Activated naive CD8-positive, alpha-beta T cell treated with anti-CD3 and anti-CD28 coated beads, Interleukin-2, amount 50 U/mL, for 24 hours (primary cell): ENCODE results near the gene NRG4.
"Not testable (repeated sequence)": the region's sequence is repeated elsewhere in the genome, so short reads cannot be mapped to it uniquely, and the experiment has no call there.

Experiments used
- ATAC-seq: fragments of 150-1000 bp; cut with Tn5 transposase; one replicate; pipeline ENCODE4 v1.10.0; 2021
- DNase-seq: peaks from one replicate; pipeline ENCODE4 v3.0.0; 2021
- H3K27ac Mint-ChIP-seq: one replicate; pipeline ENCODE4 v1.8.0; 2021; ENCODE audit warnings: mild to moderate bottlenecking, mixed read lengths
- H3K27me3 Mint-ChIP-seq: one replicate; pipeline ENCODE4 v1.8.0; 2021; ENCODE audit warnings: mixed read lengths
- H3K36me3 Mint-ChIP-seq: one replicate; pipeline ENCODE4 v1.8.0; 2021; ENCODE audit warnings: low read depth, mixed read lengths
- H3K4me1 Mint-ChIP-seq: one replicate; pipeline ENCODE4 v1.8.0; 2021; ENCODE audit warnings: mixed read lengths
- H3K4me3 Mint-ChIP-seq: one replicate; pipeline ENCODE4 v1.8.0; 2021; ENCODE audit warnings: mild to moderate bottlenecking, moderate library complexity, mixed read lengths
- H3K9me3 Mint-ChIP-seq: one replicate; pipeline ENCODE4 v1.8.0; 2021; ENCODE audit warnings: mixed read lengths

Gene NRG4, protein sequence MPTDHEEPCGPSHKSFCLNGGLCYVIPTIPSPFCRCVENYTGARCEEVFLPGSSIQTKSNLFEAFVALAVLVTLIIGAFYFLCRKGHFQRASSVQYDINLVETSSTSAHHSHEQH

DNA sequence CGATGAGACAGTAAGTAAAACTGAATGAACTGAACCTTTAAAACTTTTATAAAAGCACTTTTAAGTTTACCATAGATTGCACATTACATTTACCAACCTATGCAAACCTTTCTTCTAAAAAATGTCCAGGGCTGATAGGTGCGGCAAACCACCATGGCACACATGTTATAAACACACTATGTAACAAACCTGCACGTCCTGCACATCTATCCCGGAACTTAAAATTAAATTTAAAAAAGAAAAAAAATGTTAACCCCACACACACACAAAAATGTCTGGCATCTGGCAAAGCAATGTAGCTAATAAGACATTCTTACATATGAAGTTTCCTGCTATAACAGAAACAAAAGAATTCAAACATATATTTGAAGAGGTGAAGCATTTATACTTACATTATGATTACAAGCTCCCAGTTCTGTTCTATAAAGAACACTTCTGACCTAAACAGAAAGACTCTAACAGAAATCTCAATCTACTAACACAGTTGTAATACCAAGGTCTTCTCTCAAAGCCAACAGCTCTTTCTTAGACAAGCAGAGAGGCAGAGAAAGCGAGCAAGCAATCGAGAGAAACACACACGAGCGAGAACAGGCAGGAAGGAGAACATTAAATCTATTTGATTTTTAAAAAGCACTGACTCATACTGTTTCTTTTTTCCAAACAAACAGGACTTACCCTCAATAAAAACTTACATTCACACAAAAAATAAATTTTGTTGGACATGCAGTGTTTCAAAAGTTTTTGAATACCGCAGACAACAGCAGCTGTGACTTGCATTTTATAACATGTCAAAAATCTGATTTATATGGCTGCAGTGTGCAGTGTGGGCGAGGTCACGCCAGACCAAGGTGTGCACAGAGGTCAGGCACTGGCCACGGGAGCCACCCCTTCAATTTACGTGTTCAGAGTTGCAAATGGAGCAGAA, at the start of gene NRG4:
Gene NRG4, minus strand, starts transcription at position 798 of the 925 bp plus-strand sequence. CDS start 1,194 bp downstream, outside the sequence.
- peaks cover 44% of the 10 kb centered on the region for H3K27me3 Mint-ChIP-seq
- H3K4me3 Mint-ChIP-seq = no peak within 1 kb of the TSS
- DNase-seq (no peak), ATAC-seq (no peak)
- H3K27ac Mint-ChIP-seq = no peak within 1 kb of the TSS
- H3K4me1 Mint-ChIP-seq = peaks cover 2% of the 10 kb centered on the region
- peaks cover 9% of the 10 kb centered on the region for H3K9me3 Mint-ChIP-seq
- H3K36me3 Mint-ChIP-seq = peaks cover 2% of the 10 kb centered on the region

DNA sequence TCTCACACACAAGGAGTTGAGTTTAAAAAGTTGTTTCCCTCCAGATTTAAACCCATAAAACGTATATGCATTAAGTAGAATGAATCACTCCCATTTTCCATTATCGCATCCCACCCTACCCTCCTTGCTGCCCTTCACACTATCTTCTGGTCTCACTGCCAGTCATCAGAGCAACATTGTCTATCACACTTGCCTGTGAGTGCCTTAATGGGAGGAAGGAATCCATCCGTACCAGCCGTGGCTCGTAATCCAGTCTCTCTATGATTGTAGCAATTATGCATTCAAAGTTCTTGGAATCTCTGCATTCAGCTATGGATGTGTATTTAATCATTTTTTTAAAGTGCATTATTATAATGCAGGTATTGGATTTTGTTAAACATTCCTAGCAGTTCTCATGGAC, 49.5 kb upstream of the NRG4 start:
- Mint-ChIP-seq H3K4me3 (no peak overlapping the region), H3K27ac (no peak overlapping the region), H3K9me3 (no peaks in the 10 kb centered on the region), H3K36me3 (no peaks in the 10 kb centered on the region), H3K27me3 (peaks cover 71% of the 10 kb centered on the region), H3K4me1 (peaks cover 58% of the 10 kb centered on the region)
- no peak for ATAC-seq
- no peak for DNase-seq

DNA sequence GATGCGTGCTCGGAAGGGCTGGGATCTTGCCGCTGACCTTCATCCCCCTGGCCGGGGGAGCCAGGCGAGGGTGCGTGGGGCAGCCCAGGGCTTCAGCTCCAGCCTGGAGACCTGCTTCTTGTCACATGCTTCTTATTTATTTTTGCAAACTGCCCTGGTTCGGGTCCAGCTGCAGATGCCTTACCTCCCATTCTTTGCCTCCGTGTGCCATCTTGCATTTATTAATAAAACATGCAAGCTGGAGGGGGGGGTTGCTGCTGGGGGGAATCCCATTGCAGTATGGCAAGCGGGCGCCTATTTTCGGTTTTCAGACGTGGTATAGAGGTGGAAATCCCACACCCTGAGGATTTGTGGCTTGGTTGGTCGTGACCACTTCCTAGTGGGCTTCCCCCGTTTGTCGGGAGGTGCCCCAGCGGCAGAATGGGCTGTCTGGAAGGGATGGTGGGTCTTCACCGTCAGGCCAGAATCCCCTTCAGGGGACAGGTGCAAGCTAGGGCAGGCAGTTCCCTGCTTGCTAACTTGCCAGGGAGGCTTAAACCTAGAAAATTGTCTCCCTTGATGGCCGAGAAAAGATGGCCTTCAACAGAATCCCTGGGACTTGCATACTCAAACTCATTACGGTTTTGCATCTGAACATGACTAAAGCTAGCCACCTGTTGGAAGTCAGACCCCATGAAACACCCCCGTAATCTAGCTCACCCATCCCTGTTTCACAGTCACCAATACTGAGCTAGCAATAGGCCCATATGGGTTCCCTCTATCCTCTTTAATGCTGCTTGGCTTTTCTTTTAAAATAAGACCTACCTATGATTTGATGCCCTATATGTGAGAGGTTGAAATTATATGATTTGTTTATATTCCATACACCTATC, 48.1 kb upstream of the NRG4 start:
- DNase-seq (peak; percentile 73), ATAC-seq (peak; percentile 58)
- no peaks in the 10 kb centered on the region for H3K9me3 Mint-ChIP-seq
- H3K4me3 Mint-ChIP-seq = peak overlapping the region; percentile 64
- H3K36me3 Mint-ChIP-seq = no peaks in the 10 kb centered on the region
- peaks cover 63% of the 10 kb centered on the region for H3K27me3 Mint-ChIP-seq
- peaks cover 55% of the 10 kb centered on the region for H3K4me1 Mint-ChIP-seq
- no peak overlapping the region for H3K27ac Mint-ChIP-seq

DNA sequence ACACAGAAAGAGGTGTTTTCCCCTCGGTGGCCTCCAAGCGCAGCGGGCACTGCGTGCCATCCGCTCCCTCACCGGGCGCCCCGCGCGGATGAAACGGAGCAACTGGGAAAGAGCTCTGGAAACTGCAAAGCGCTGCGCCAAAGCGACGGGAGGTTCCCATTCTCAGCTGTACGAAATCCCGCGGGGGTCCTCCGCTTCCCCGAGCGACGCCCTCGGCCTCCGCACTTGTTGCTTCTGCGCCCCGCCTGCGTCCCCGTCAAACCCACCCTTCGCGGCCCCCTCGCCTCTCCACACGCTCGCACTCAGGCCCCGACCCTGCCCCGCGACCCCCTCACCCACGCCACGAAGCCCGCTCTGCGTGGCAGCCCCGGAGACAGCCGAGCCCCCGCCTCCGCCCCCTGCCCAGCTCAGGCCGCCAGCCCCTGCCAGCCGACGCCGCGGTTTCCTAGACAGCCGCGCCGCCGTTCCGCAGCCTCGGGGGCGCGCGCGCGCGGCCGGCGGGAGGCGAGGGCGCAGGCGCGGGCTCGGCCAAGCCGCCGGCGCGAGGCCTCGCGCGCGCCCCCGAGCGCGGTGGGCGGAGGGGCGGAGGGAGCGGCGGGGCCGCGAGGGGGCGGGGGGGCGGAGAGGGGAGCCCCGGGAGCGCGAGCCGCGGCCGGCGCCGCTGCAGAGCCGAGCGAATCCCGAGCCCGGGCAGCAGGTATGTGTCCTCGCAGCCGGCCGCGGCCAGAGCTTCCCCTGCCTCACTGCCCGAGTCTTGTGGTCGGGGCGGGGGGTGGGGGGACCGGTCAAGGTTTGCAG, 47.3 kb upstream of the NRG4 start, which contains the start of gene TMEM266:
Gene TMEM266, plus strand, starts transcription at position 666 of the 798 bp plus-strand sequence. CDS start 74,279 bp downstream, outside the sequence.
- peak within 1 kb of the TSS; percentile 17 for H3K27ac Mint-ChIP-seq
- H3K27me3 Mint-ChIP-seq = peaks cover 57% of the 10 kb centered on the region
- no peak for ATAC-seq
- H3K4me1 Mint-ChIP-seq = peaks cover 48% of the 10 kb centered on the region
- no peaks in the 10 kb centered on the region for H3K9me3 Mint-ChIP-seq
- DNase-seq = peak; percentile 39
- peak within 1 kb of the TSS; percentile 75 for H3K4me3 Mint-ChIP-seq
- H3K36me3 Mint-ChIP-seq = no peaks in the 10 kb centered on the region

DNA sequence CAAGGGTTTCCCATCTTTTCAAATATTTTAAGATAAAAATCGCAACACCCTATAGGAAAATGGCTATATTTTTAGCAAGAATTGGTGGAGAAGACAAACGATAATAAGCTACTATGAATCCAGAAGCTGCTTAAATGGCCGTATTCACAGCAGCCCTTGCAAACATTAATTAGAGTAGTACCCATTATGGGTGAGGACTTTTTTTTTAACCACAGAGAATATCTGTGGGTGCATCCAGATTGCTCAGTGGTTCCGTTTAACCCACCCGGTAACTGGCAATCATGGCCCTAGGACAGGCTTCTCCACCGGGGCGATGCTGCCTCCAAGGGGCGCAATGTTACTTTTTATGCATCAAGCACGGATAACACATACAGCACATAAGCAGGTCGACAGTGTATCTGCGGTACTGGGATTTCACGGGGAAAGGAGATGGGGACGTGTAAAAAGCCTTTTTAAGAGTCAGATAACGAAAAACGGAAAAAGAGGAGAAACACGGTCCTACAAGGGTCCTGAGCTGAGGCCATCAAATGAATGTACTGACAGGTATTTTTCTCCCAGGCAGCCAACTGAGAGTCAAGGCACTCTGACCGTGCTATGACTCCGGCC, 46.6 kb upstream of the NRG4 start:
- H3K27me3 Mint-ChIP-seq = peaks cover 58% of the 10 kb centered on the region
- H3K36me3 Mint-ChIP-seq = no peaks in the 10 kb centered on the region
- H3K9me3 Mint-ChIP-seq = no peaks in the 10 kb centered on the region
- DNase-seq (peak; percentile 45), ATAC-seq (peak; percentile 45)
- H3K4me1 Mint-ChIP-seq = peaks cover 48% of the 10 kb centered on the region
- peak overlapping the region; percentile 17 for H3K27ac Mint-ChIP-seq
- H3K4me3 Mint-ChIP-seq = peak overlapping the region; percentile 75

DNA sequence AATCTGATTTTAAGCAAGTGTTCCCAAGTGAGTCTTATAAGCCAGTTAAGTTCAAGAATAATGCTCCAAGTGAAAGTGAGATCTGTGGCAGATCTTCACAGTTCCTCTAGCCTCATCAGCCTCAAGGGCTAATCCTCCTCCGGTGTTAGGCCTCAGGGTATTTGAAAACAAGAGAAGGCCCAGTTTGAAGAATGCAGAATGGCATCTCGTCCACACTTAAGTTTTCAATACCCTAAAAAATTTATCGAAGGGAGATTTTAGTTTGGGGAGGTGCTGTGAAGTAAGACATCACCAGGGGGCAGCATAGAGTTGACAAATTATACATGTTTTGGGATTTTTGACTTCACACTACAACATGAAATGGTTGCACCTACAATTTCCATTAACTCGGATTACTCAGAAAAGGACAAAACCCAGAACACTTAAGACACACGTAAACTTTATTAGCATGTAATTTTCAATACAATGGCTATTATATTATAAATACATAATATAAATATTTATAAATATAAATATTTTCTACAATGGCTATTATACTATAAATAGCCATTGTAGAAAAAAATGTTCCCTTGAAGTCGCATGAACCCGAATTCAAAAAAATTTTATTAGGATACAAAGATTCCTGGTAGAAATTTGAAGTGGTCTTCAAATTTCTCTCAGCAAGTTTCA, 45.2 kb upstream of the NRG4 start:
- DNase-seq = peak; percentile 59
- Mint-ChIP-seq H3K27ac (peak overlapping the region; percentile 27), H3K9me3 (no peaks in the 10 kb centered on the region), H3K4me3 (no peak overlapping the region), H3K4me1 (peaks cover 47% of the 10 kb centered on the region), H3K27me3 (peaks cover 51% of the 10 kb centered on the region), H3K36me3 (no peaks in the 10 kb centered on the region)
- ATAC-seq = no peak

DNA sequence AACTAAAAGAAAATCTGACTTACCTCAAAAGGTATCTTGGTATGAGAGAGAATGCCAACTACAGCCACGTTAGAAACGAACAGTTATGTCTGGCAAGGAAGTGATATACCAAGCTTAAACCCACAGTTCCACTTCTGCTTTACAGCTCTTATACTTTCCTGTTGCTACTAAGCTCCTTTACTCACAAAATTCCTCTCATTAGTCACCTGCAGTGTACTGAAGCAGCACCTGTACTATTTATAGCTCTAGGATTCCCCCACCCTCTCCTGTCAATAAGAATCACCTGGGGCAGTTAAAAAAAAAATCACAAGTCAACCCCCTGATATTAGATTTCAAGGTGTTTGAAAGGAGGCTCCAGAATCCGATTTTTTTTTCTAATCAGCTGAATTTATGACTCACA, 44.7 kb upstream of the NRG4 start:
- Mint-ChIP-seq H3K4me1 (peaks cover 43% of the 10 kb centered on the region), H3K4me3 (no peak overlapping the region), H3K27me3 (peaks cover 47% of the 10 kb centered on the region), H3K27ac (peak overlapping the region; percentile 27), H3K9me3 (no peaks in the 10 kb centered on the region), H3K36me3 (no peaks in the 10 kb centered on the region)
- ATAC-seq (peak; percentile 17), DNase-seq (no peak)

DNA sequence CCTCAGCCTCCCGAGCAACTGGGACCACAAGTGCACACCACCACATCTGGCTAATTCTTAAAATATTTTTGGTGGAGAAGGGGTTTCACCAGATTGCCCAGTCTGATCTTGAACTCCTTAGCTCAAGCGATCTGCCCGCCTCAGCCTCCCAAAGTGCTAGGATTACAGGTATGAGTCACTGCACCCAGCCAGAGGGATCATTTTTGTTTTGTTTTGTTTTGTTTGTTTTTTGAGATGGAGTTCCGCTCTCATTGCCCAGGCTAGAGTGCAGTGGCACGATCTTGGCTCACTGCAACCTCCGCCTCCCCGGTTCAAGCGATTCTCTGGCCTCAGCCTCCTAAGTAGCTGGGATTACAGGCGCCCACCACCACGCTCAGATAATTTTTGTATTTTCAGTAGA, 42.0 kb upstream of the NRG4 start:
- not testable (repeated sequence) for H3K4me3 Mint-ChIP-seq, H3K9me3 Mint-ChIP-seq, DNase-seq, H3K27ac Mint-ChIP-seq, ATAC-seq, H3K36me3 Mint-ChIP-seq
- H3K27me3 Mint-ChIP-seq = peaks cover 36% of the 10 kb centered on the region
- H3K4me1 Mint-ChIP-seq = peaks cover 25% of the 10 kb centered on the region

DNA sequence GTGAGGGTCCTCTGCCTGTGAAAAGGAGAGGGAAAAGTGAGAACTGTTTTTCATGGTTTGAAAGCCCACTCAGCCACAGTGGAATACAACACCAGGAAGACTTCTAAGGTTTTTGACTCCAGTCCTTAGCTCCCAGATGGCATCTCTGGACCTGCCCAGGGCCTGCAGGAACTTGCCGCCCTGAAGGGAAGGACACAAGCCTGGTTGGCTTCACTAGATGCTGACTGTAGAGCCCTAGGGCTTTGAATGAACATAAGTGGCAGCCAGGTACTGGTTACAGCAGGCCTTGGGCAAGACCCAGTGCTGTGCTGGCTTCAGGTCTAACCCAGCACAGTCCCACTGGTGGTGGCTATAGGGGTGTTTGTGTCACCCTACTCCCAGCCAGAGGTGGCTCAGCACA, 26.3 kb upstream of the NRG4 start:
- H3K27me3 Mint-ChIP-seq = peaks cover 22% of the 10 kb centered on the region
- H3K4me3 Mint-ChIP-seq = no peak overlapping the region
- no peak overlapping the region for H3K27ac Mint-ChIP-seq
- peaks cover 23% of the 10 kb centered on the region for H3K9me3 Mint-ChIP-seq
- no peaks in the 10 kb centered on the region for H3K36me3 Mint-ChIP-seq
- ATAC-seq = no peak
- H3K4me1 Mint-ChIP-seq = no peaks in the 10 kb centered on the region
- DNase-seq = no peak

DNA sequence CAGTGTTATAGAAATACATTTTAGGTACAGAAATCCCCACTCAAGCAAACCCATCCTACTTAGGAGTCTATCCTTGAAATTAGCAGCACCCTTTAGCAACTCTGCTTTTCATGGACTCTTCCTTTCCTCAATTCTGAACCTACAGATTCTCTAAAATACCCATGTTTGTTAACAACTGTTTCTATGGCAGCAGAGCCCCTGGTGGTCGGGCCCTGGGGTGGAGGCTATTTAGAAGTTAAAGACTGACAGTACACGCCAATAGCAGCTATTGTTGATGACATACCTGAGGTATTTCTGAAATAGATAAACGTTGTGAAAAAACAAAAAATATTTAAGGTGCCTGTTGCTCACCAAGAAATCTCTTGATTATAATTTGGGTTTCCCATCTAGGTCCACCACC, 23.4 kb upstream of the NRG4 start:
- no peaks in the 10 kb centered on the region for H3K36me3 Mint-ChIP-seq
- peaks cover 7% of the 10 kb centered on the region for H3K9me3 Mint-ChIP-seq
- no peak overlapping the region for H3K4me3 Mint-ChIP-seq
- no peak for DNase-seq
- no peaks in the 10 kb centered on the region for H3K4me1 Mint-ChIP-seq
- H3K27ac Mint-ChIP-seq = no peak overlapping the region
- ATAC-seq = no peak
- H3K27me3 Mint-ChIP-seq = peaks cover 16% of the 10 kb centered on the region

DNA sequence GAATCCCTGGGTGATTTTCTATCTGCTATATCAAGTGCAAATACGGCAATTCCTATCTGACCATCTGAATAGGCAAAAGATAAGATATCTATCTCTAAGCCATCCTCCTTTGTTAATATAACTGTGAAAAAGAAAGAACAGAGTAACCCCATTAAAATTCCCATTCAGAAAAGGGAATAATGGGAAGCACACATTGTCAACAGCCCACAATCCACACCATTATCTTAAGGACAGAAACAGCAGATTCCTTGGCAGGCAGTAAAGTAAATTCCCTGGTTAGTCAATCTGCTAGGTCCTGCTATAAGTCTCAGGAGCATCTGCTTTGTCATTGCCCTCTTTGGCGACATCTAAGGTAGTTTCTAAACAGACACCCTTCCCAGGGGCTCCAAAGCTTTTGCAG, 21.9 kb upstream of the NRG4 start:
- Mint-ChIP-seq H3K36me3 (no peaks in the 10 kb centered on the region), H3K4me1 (no peaks in the 10 kb centered on the region), H3K4me3 (no peak overlapping the region), H3K27ac (no peak overlapping the region), H3K9me3 (no peaks in the 10 kb centered on the region), H3K27me3 (peaks cover 5% of the 10 kb centered on the region)
- no peak for DNase-seq
- ATAC-seq = no peak

DNA sequence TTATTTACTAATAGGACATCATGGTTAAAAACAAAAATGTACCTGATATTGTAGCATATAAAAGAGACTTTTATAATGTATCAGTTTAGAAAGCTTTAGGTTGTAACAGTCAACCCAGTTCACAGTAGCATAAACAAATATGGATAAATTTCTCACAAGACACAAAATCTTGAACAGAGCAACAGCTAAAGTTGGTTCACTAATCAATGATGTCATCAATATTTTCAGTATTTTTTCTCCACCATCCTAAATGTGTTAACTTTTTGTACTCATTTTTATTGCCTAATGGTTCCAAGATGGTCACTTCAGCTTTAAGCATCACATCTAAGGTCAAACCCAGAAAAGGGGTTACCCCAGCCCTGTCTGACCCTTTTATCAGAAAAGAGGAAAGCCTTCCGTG, 21.2 kb upstream of the NRG4 start:
- Mint-ChIP-seq H3K4me3 (no peak overlapping the region), H3K27ac (no peak overlapping the region), H3K9me3 (no peaks in the 10 kb centered on the region)

DNA sequence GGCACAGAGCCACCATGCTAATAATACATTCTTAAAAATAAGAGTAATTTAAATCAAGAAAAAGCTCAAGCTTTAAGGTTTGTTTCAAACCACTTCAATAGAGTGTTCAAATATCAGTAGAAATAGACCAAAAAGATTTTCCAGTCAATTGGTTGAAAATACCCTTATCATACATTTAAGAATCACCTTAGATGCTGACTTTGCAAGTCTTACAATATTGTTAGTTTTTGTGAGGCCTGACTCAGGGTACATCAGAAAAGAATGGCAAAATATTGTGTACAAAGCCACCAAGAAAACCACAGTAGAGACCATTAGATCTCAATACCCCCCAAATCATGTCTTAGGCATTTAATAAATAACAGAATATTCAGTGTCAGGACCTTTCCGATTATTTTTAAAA, 19.8 kb upstream of the NRG4 start:
- ATAC-seq (no peak), DNase-seq (no peak)
- Mint-ChIP-seq H3K36me3 (no peaks in the 10 kb centered on the region), H3K27ac (no peak overlapping the region), H3K4me1 (no peaks in the 10 kb centered on the region), H3K27me3 (peaks cover 5% of the 10 kb centered on the region), H3K9me3 (no peaks in the 10 kb centered on the region), H3K4me3 (no peak overlapping the region)

More for the DNA sequence above, 21.2 kb upstream of the NRG4 start:
- no peaks in the 10 kb centered on the region for H3K27me3 Mint-ChIP-seq
- ATAC-seq (no peak), DNase-seq (no peak)
- no peaks in the 10 kb centered on the region for H3K36me3 Mint-ChIP-seq
- no peaks in the 10 kb centered on the region for H3K4me1 Mint-ChIP-seq
